ENCODE measurements around the gene ABLIM3. TPM values are rescaled to one million over a fixed set of nuclear protein-coding genes. Genes with fewer than 3 reads are reported as not detected.

ABLIM3 gene
- total and polyA plus RNA-seq, 2 experiments from 2014 or later = 0.19 to 2.2 TPM

DNA sequence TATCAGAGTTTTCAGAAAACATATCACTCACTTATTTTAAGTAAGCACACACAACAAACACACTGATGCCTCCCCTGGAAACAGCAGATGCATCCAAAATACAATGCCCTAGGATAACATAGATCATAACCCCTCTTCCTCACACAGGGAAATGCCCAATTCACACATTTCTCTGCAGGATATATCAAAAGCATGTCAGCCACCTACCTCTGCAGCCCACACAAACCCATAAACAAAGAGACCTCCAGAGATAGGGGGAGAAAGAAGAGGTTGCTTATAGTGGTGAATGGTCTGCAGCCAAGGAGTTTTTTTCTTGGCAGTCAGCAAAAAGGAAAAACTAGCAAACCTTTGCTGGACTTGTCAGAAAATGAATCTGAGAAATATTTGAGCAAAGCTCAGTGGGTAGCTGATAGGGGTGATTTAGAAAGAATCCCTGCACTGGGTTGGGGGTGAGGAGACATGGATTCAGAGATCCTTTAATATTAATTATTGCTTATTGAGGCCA is 36.1 kb downstream of the ABLIM3 start:
- no peak overlapping the region for H2AFZ ChIP-seq
- H3K4me3 ChIP-seq = no peak overlapping the region
- Mint-ChIP-seq H3K27me3 (ENCODE audit: insufficient read depth, low read depth, poor library complexity) (no peaks in the 10 kb centered on the region), H3K9me3 (no peaks in the 10 kb centered on the region), H3K27ac (no peak overlapping the region), H3K4me3 (no peak overlapping the region), H3K4me1 (peaks cover 4% of the 10 kb centered on the region; the same call in 1 of the 3 replicates), H3K36me3 (ENCODE audit: low read depth) (no peaks in the 10 kb centered on the region)
- no peaks in the 10 kb centered on the region for H3K27me3 ChIP-seq (ENCODE audit: insufficient read depth)
- H3K4me2 ChIP-seq = no peak overlapping the region
- no peak overlapping the region for H3K27ac ChIP-seq (ENCODE audit: low read depth)
- no peaks in the 10 kb centered on the region for H3K4me1 ChIP-seq (ENCODE audit: insufficient read depth)
- ATAC-seq (no peak), DNase-seq (ENCODE audit: low spot score) (no peak)
- H3K36me3 ChIP-seq (ENCODE audit: insufficient read depth) = no peaks in the 10 kb centered on the region
- H3F3A ChIP-seq (replicated peaks; ENCODE audit: low read depth) = no peaks in the 10 kb centered on the region
- no peaks in the 10 kb centered on the region for H3K79me2 ChIP-seq (replicated peaks; ENCODE audit: insufficient read depth)
- H3K9me2 ChIP-seq (ENCODE audit: insufficient read depth) = no peaks in the 10 kb centered on the region
- no peaks in the 10 kb centered on the region for H4K20me1 ChIP-seq (replicated peaks; ENCODE audit: insufficient read depth)
- TF ChIP-seq CREB1 (CRISPR knock-in tag; IDR thresholded peaks at IDR 0.05; ENCODE audit: low read depth) = no peak
- no peak for TF ChIP-seq REST (IDR thresholded peaks at IDR 0.05; ENCODE audit: unreplicated experiment)
- TF ChIP-seq, protein P1, sequence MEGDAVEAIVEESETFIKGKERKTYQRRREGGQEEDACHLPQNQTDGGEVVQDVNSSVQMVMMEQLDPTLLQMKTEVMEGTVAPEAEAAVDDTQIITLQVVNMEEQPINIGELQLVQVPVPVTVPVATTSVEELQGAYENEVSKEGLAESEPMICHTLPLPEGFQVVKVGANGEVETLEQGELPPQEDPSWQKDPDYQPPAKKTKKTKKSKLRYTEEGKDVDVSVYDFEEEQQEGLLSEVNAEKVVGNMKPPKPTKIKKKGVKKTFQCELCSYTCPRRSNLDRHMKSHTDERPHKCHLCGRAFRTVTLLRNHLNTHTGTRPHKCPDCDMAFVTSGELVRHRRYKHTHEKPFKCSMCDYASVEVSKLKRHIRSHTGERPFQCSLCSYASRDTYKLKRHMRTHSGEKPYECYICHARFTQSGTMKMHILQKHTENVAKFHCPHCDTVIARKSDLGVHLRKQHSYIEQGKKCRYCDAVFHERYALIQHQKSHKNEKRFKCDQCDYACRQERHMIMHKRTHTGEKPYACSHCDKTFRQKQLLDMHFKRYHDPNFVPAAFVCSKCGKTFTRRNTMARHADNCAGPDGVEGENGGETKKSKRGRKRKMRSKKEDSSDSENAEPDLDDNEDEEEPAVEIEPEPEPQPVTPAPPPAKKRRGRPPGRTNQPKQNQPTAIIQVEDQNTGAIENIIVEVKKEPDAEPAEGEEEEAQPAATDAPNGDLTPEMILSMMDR (conservative IDR thresholded peaks at IDR 0.05; ENCODE audit: low read depth in 2 of 2) = no peak
- no peak for TF ChIP-seq ZNF114 (CRISPR knock-in tag; IDR thresholded peaks at IDR 0.05)
- no peak for TF ChIP-seq ETS1 (IDR thresholded peaks at IDR 0.05)
- TF ChIP-seq JUNB (IDR thresholded peaks at IDR 0.05; ENCODE audit: unreplicated experiment) = no peak
- no peak for TF ChIP-seq EZH2 (IDR thresholded peaks at IDR 0.05; ENCODE audit: low read depth, unreplicated experiment)
- no peak for TF ChIP-seq POLR2AphosphoS5 (IDR thresholded peaks at IDR 0.05; ENCODE audit: low read depth)
- TF ChIP-seq ZNF331 (CRISPR knock-in tag; IDR thresholded peaks at IDR 0.05; ENCODE audit: low read depth) = no peak
- TF ChIP-seq NANOG (IDR thresholded peaks at IDR 0.05; ENCODE audit: borderline replicate concordance) = no peak
- TF ChIP-seq EZH2phosphoT487 (IDR thresholded peaks at IDR 0.05; ENCODE audit: unreplicated experiment) = no peak
- TF ChIP-seq STAT1 (IDR thresholded peaks at IDR 0.05; ENCODE audit: unreplicated experiment) = no peak
- TF ChIP-seq ZNF462 (CRISPR knock-in tag; IDR thresholded peaks at IDR 0.05) = no peak

Data from GM23338 (cell line).